Suprapubic skin (tissue), 3 donors: ENCODE data around the gene EVL.

Experiments
- CTCF ChIP-seq, 2 donors: fragments of 200-600 bp in 1 of 2; fragments of 450-650 bp in 1 of 2; sonication (generic) in 1 of 2; IDR thresholded peaks; one replicate each; pipeline ENCODE4 v1.5.1; 2016 to 2019; ENCODE audit warnings: antibody characterized with exemption in 2 of 2, mild to moderate bottlenecking in 1 of 2, moderate library complexity in 1 of 2
- POLR2A ChIP-seq, 2 donors: fragments of 450-650 bp; IDR thresholded peaks; one replicate each; pipeline ENCODE4 v1.6.1; 2017; ENCODE audit warnings: antibody characterized with exemption in 2 of 2, mild to moderate bottlenecking in 2 of 2, moderate library complexity in 2 of 2

- no peak for TF ChIP-seq CTCF (IDR thresholded peaks at IDR 0.05)
- TF ChIP-seq POLR2A (IDR thresholded peaks at IDR 0.05): no peak
Measured at GRCh38 chr14:100034468-100034867, 30.8 kb upstream of the EVL start.
